Gastrocnemius medialis (tissue), 4 donors: ENCODE results near the gene ATE1.

Experiments
- POLR2A ChIP-seq, 2 donors: fragments of 450-650 bp; IDR thresholded peaks; one replicate each; pipeline ENCODE4 v1.6.1; 2017; ENCODE audit warnings: antibody characterized with exemption in 2 of 2, mild to moderate bottlenecking in 2 of 2, moderate library complexity in 2 of 2
- TF ChIP-seq, protein P1 (sequence below), 5 experiments: fragments of 450-650 bp in 3 of 5; fragments of 200-600 bp in 2 of 5; sonication (generic) in 2 of 5; IDR thresholded peaks in 4 of 5; conservative IDR thresholded peaks in 1 of 5; 1 replicate in 4 of 5; 2 replicates in 1 of 5; pipeline ENCODE4 v1.5.1; 2016 to 2019; ENCODE audit warnings: antibody characterized with exemption in 5 of 5, mild to moderate bottlenecking in 3 of 5, moderate library complexity in 3 of 5

- TF ChIP-seq, protein P1, sequence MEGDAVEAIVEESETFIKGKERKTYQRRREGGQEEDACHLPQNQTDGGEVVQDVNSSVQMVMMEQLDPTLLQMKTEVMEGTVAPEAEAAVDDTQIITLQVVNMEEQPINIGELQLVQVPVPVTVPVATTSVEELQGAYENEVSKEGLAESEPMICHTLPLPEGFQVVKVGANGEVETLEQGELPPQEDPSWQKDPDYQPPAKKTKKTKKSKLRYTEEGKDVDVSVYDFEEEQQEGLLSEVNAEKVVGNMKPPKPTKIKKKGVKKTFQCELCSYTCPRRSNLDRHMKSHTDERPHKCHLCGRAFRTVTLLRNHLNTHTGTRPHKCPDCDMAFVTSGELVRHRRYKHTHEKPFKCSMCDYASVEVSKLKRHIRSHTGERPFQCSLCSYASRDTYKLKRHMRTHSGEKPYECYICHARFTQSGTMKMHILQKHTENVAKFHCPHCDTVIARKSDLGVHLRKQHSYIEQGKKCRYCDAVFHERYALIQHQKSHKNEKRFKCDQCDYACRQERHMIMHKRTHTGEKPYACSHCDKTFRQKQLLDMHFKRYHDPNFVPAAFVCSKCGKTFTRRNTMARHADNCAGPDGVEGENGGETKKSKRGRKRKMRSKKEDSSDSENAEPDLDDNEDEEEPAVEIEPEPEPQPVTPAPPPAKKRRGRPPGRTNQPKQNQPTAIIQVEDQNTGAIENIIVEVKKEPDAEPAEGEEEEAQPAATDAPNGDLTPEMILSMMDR (IDR thresholded peaks at IDR 0.05 in 4 of 5, conservative IDR thresholded peaks at IDR 0.05 in 1 of 5) = no peak
- TF ChIP-seq POLR2A (IDR thresholded peaks at IDR 0.05) = no peak
Measured at GRCh38 chr10:121800831-121801230, 127.0 kb downstream of the ATE1 start.
